Activated naive CD4-positive, alpha-beta T cell treated with anti-CD3 and anti-CD28 coated beads for 36 hours (primary cell): ENCODE measurements around the gene DNAAF8. TPM values are rescaled to one million over a fixed set of nuclear protein-coding genes. Genes with fewer than 3 reads are reported as not detected.
A peak's percentile ranks its signal among the peaks of the same experiment; 100 is the strongest.
"Not testable (repeated sequence)": the region's sequence is repeated elsewhere in the genome, so short reads cannot be mapped to it uniquely, and the experiment has no call there.

Source experiments
- CTCF ChIA-PET: fragments of 350-600 bp; sonication (Branson Sonifier 250); formaldehyde crosslinking; loops from one replicate; lab custom pipeline; 2021; ENCODE audit warnings: antibody characterized with exemption; lab: Charles Lee
- DNase-seq: peaks from one replicate; pipeline ENCODE4 v3.0.0-alpha.2; 2020
- H3K27ac Mint-ChIP-seq: one replicate; pipeline ENCODE4 v1.8.0; 2021; ENCODE audit warnings: mild to moderate bottlenecking, mixed read lengths
- H3K27me3 Mint-ChIP-seq: one replicate; pipeline ENCODE4 v1.8.0; 2021; ENCODE audit warnings: low read depth, mixed read lengths
- H3K36me3 Mint-ChIP-seq: one replicate; pipeline ENCODE4 v1.8.0; 2021; ENCODE audit warnings: low read depth, mixed read lengths
- H3K4me1 Mint-ChIP-seq: one replicate; pipeline ENCODE4 v1.8.0; 2021; ENCODE audit warnings: low read depth, mixed read lengths
- H3K4me3 Mint-ChIP-seq: one replicate; pipeline ENCODE4 v1.8.0; 2021; ENCODE audit warnings: mild to moderate bottlenecking, moderate library complexity, mixed read lengths
- H3K9me3 Mint-ChIP-seq: one replicate; pipeline ENCODE4 v1.8.0; 2021; ENCODE audit warnings: mixed read lengths
- intact Hi-C: fragments of 100-400 bp; cut with micrococcal nuclease; formaldehyde crosslinking; loops from one replicate; pipeline ENCODE4 v1.15.1; 2023
- total RNA-seq, 2 experiments: library from RNA; stranded (reverse); gene quantifications; one replicate each; pipeline ENCODE4 v1.2.3, GENCODE V29; 2021

Gene DNAAF8
- total RNA-seq, 2 experiments from 2014 or later: 0.07 TPM; not detected in 1

GRCh38 chr16:4768549-4769305, 34.4 kb downstream of the DNAAF8 start:
- Mint-ChIP-seq H3K27ac (peak overlapping the region; percentile 93), H3K27me3 (no peaks in the 10 kb centered on the region), H3K4me1 (peaks cover 35% of the 10 kb centered on the region), H3K36me3 (peaks cover 3% of the 10 kb centered on the region), H3K9me3 (no peaks in the 10 kb centered on the region), H3K4me3 (peak overlapping the region; percentile 93)
- CTCF ChIA-PET: no interaction called here
- intact Hi-C loops: loop anchor here (1.0 to 5.0 kb wide), 6 partner anchors 34 to 496 kb away; partner anchors contain the start of genes GLYR1, HMOX2, MGRN1 and ROGDI
- DNase-seq: peak; percentile 92

GRCh38 chr16:4769306-4769638, 34.9 kb downstream of the DNAAF8 start:
- Mint-ChIP-seq H3K36me3 (no peaks in the 10 kb centered on the region), H3K27me3 (no peaks in the 10 kb centered on the region), H3K4me3 (peak overlapping the region; percentile 93), H3K4me1 (peaks cover 32% of the 10 kb centered on the region), H3K27ac (no peak overlapping the region), H3K9me3 (no peaks in the 10 kb centered on the region)
- CTCF ChIA-PET: no interaction called here
- no peak for DNase-seq
- intact Hi-C loops: loop anchor here (5.0 kb wide), 2 partner anchors 292 to 497 kb away; partner anchors contain the start of genes HMOX2 and TFAP4

GRCh38 chr16:4771646-4772045, 37.3 kb downstream of the DNAAF8 start:
- Mint-ChIP-seq H3K4me3 (no peak overlapping the region), H3K36me3 (no peaks in the 10 kb centered on the region), H3K9me3 (no peaks in the 10 kb centered on the region), H3K4me1 (peaks cover 18% of the 10 kb centered on the region), H3K27me3 (no peaks in the 10 kb centered on the region), H3K27ac (no peak overlapping the region)
- CTCF ChIA-PET: no interaction called here
- no peak for DNase-seq
- intact Hi-C loops: no loop called here

- no peaks in the 10 kb centered on the region for H3K9me3 Mint-ChIP-seq
- no peak overlapping the region for H3K4me3 Mint-ChIP-seq
- no peak for DNase-seq
- peaks cover 15% of the 10 kb centered on the region for H3K4me1 Mint-ChIP-seq
- no peaks in the 10 kb centered on the region for H3K36me3 Mint-ChIP-seq
- intact Hi-C loops: no loop called here
- no peaks in the 10 kb centered on the region for H3K27me3 Mint-ChIP-seq
- CTCF ChIA-PET: interaction anchor here (0.7 kb wide), 1 partner anchor 184 kb away, joined by 6 read pairs; no protein-coding TSS in a partner anchor
- H3K27ac Mint-ChIP-seq: no peak overlapping the region
These were observed 38.0 kb downstream of the DNAAF8 start for GRCh38 chr16:4772351-4772750.

GRCh38 chr16:4775005-4775404, 40.7 kb downstream of the DNAAF8 start:
- Mint-ChIP-seq H3K27me3 (no peaks in the 10 kb centered on the region), H3K36me3 (no peaks in the 10 kb centered on the region), H3K4me1 (no peaks in the 10 kb centered on the region), H3K27ac (no peak overlapping the region), H3K4me3 (no peak overlapping the region), H3K9me3 (no peaks in the 10 kb centered on the region)
- CTCF ChIA-PET: no interaction called here
- DNase-seq: no peak
- intact Hi-C loops: no loop called here

GRCh38 chr16:4776141-4776705, 41.9 kb downstream of the DNAAF8 start:
- H3K4me3 Mint-ChIP-seq: no peak overlapping the region
- no peaks in the 10 kb centered on the region for H3K4me1 Mint-ChIP-seq
- CTCF ChIA-PET: no interaction called here
- intact Hi-C loops: no loop called here
- no peaks in the 10 kb centered on the region for H3K27me3 Mint-ChIP-seq
- no peak overlapping the region for H3K27ac Mint-ChIP-seq
- no peaks in the 10 kb centered on the region for H3K9me3 Mint-ChIP-seq
- no peaks in the 10 kb centered on the region for H3K36me3 Mint-ChIP-seq
- DNase-seq: no peak

- no peak for DNase-seq
- Mint-ChIP-seq H3K4me1 (no peaks in the 10 kb centered on the region), H3K27ac (no peak overlapping the region), H3K27me3 (no peaks in the 10 kb centered on the region), H3K9me3 (no peaks in the 10 kb centered on the region), H3K4me3 (no peak overlapping the region), H3K36me3 (no peaks in the 10 kb centered on the region)
- CTCF ChIA-PET: interaction anchor here (0.6 kb wide), 1 partner anchor 21 kb away, joined by 3 read pairs; no protein-coding TSS in a partner anchor
- intact Hi-C loops: no loop called here
These were observed 43.2 kb downstream of the DNAAF8 start for GRCh38 chr16:4777339-4778049.

- Mint-ChIP-seq H3K27ac (no peak overlapping the region), H3K4me1 (no peaks in the 10 kb centered on the region), H3K36me3 (no peaks in the 10 kb centered on the region), H3K4me3 (no peak overlapping the region), H3K9me3 (no peaks in the 10 kb centered on the region), H3K27me3 (no peaks in the 10 kb centered on the region)
- intact Hi-C loops: no loop called here
- CTCF ChIA-PET: interaction anchor here (0.6 kb wide), 1 partner anchor 20 kb away, joined by 3 read pairs; no protein-coding TSS in a partner anchor
- no peak for DNase-seq
These were observed 43.7 kb downstream of the DNAAF8 start for GRCh38 chr16:4778050-4778392.

GRCh38 chr16:4780235-4780634, 45.9 kb downstream of the DNAAF8 start:
- no peaks in the 10 kb centered on the region for H3K9me3 Mint-ChIP-seq
- no peaks in the 10 kb centered on the region for H3K27me3 Mint-ChIP-seq
- no peak overlapping the region for H3K27ac Mint-ChIP-seq
- intact Hi-C loops: no loop called here
- H3K4me1 Mint-ChIP-seq: no peaks in the 10 kb centered on the region
- no peak for DNase-seq
- no peak overlapping the region for H3K4me3 Mint-ChIP-seq
- H3K36me3 Mint-ChIP-seq: no peaks in the 10 kb centered on the region
- CTCF ChIA-PET: no interaction called here

GRCh38 chr16:4783251-4783950, 49.1 kb downstream of the DNAAF8 start:
- Mint-ChIP-seq H3K27me3 (no peaks in the 10 kb centered on the region), H3K27ac (no peak overlapping the region), H3K4me3 (no peak overlapping the region), H3K36me3 (no peaks in the 10 kb centered on the region), H3K9me3 (no peaks in the 10 kb centered on the region), H3K4me1 (no peaks in the 10 kb centered on the region)
- no peak for DNase-seq
- CTCF ChIA-PET: no interaction called here
- intact Hi-C loops: no loop called here

- Mint-ChIP-seq H3K9me3 (no peaks in the 10 kb centered on the region), H3K27ac (no peak overlapping the region), H3K36me3 (no peaks in the 10 kb centered on the region), H3K4me1 (no peaks in the 10 kb centered on the region), H3K4me3 (no peak overlapping the region), H3K27me3 (no peaks in the 10 kb centered on the region)
- DNase-seq: no peak
- CTCF ChIA-PET: no interaction called here
- intact Hi-C loops: no loop called here
These were observed 49.6 kb downstream of the DNAAF8 start for GRCh38 chr16:4783951-4784336.

GRCh38 chr16:4784444-4784987, 50.2 kb downstream of the DNAAF8 start:
- H3K9me3 Mint-ChIP-seq, H3K27me3 Mint-ChIP-seq, H3K4me1 Mint-ChIP-seq, H3K36me3 Mint-ChIP-seq, H3K4me3 Mint-ChIP-seq, CTCF ChIA-PET, H3K27ac Mint-ChIP-seq, DNase-seq, intact Hi-C loops: not testable (repeated sequence)
